HG03439 (cell line): ENCODE data around the gene CGN.
A peak's percentile ranks its signal among the peaks of the same experiment; 100 is the strongest.

Experiments used
- ATAC-seq: cut with Tn5 transposase; IDR thresholded peaks from one replicate; pipeline ENCODE4 v1.9.1; 2021; ENCODE audit warnings: mild to moderate bottlenecking, moderate library complexity; ENCODE audit not compliant: unreplicated experiment

CGN gene

GRCh38 chr1:151510957-151511635 lies at the start of gene CGN:
CGN (plus strand) TSS chr1:151511387; CDS start chr1:151518520, 7,133 bp downstream.
- peak; percentile 92 for ATAC-seq

GRCh38 chr1:151461694-151462093 lies 49.5 kb upstream of the CGN start:
- ATAC-seq = no peak

- ATAC-seq = no peak
Observed at GRCh38 chr1:151465026-151465425, 46.2 kb upstream of the CGN start.

- no peak for ATAC-seq
Observed at GRCh38 chr1:151472856-151473731, 38.1 kb upstream of the CGN start.

GRCh38 chr1:151474745-151475144 lies 36.4 kb upstream of the CGN start:
- ATAC-seq = no peak

- ATAC-seq = peak; percentile 64
Observed at GRCh38 chr1:151475175-151475574, 36.0 kb upstream of the CGN start.

GRCh38 chr1:151476083-151476482 lies 35.1 kb upstream of the CGN start:
- no peak for ATAC-seq

GRCh38 chr1:151477066-151477465 lies 34.1 kb upstream of the CGN start:
- no peak for ATAC-seq

- ATAC-seq = no peak
Observed at GRCh38 chr1:151478140-151478812, 32.9 kb upstream of the CGN start.

- no peak for ATAC-seq
Observed at GRCh38 chr1:151478923-151479322, 32.3 kb upstream of the CGN start.

- ATAC-seq = no peak
Observed at GRCh38 chr1:151479462-151479861, 31.7 kb upstream of the CGN start.

- ATAC-seq = no peak
Observed at GRCh38 chr1:151482017-151482416, 29.2 kb upstream of the CGN start.

- no peak for ATAC-seq
Observed at GRCh38 chr1:151485685-151486255, 25.4 kb upstream of the CGN start.

GRCh38 chr1:151486557-151486956 lies 24.6 kb upstream of the CGN start:
- ATAC-seq = no peak

GRCh38 chr1:151491641-151492040 lies 19.5 kb upstream of the CGN start:
- no peak for ATAC-seq

GRCh38 chr1:151492120-151492519 lies 19.1 kb upstream of the CGN start:
- no peak for ATAC-seq

GRCh38 chr1:151493042-151493441 lies 18.1 kb upstream of the CGN start:
- no peak for ATAC-seq

GRCh38 chr1:151494741-151495281 lies 16.4 kb upstream of the CGN start:
- no peak for ATAC-seq

- no peak for ATAC-seq
Observed at GRCh38 chr1:151495316-151495715, 15.9 kb upstream of the CGN start.

GRCh38 chr1:151499365-151499764 lies 11.8 kb upstream of the CGN start:
- ATAC-seq = no peak

GRCh38 chr1:151499930-151500329 lies 11.3 kb upstream of the CGN start:
- no peak for ATAC-seq
